ENCODE results near the gene ITGAL.
"Not testable (repeated sequence)": the region's sequence is repeated elsewhere in the genome, so short reads cannot be mapped to it uniquely, and the experiment has no call there.

ITGAL gene

DNA sequence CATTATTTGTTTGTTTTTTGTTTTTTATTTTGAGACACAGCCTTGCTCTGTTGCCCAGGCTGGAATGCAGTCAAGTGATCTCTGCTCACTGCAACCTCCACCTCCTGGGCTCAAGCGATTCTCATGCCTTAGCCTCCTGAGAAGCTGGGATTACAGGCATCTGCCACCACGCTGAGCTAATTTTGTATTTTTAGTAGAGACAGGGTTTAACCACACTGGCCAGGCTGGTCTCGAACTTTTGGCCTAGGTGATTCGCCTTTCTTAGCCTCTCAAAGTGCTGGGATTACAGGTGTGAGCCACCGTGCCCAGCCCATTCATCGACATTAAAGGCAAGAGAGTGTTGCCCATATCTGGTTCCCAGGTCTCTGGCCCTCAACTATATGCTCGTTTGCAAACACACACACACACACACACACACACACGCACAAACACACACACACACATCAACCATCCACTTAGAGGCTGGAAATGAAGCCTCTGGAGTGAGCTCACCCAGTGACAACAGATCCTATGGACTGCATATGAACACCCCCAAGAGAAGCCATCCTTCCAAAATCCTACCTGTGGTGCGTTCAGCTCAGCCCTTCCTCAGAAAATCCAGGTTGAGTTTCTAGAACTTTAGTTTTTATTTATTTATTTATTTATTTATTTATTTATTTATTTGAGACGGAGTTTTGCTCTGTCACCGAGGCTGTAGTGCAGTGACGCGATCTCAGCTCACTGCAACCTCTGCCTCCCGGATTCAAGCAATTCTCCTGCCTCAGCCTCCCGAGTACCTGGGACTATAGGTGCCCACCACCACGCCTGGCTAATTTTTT is 14.6 kb upstream of the ITGAL start:
- no peak for DNase-seq (ENCODE audit: low spot score)

DNA sequence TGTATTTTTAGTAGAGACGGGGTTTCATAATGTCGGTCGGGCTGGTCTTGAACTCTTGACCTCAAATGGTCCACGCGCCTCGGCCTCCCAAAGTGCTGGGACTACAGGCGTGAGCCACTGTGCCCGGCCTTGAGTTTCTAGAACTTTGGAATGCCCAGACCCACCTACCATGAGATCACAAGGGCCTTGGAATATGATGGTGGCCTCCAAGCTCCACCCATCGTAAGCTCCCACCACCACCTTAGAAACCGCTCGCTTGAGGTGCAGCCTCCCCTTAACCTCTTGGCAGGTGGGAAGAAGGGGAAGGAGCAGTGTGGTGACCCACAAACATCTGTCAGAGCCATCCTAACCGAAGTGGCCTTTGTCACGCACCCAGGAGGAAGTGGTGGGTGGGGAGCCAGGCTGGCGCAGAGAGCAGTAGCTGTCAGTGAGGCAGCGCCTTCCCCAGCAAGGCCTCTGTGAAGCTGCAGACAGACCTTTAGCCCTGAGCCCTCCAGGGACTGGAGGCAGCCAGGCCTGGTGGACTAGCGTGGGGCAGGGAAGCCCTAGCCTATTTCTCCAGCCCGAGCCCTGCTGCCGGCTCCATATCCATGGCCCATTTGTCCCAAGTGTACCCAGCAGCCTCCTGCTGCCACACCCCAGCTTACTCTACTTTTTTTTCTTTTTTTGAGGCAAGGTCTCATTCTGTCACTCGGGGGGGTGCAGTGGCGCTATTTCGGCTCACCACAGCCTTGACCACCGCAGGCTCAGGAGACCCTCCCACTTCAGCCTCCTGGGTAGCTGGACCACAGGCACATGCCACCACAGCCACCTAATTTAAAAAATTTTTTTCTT is 13.8 kb upstream of the ITGAL start:
- no peak for DNase-seq (ENCODE audit: low spot score)

DNA sequence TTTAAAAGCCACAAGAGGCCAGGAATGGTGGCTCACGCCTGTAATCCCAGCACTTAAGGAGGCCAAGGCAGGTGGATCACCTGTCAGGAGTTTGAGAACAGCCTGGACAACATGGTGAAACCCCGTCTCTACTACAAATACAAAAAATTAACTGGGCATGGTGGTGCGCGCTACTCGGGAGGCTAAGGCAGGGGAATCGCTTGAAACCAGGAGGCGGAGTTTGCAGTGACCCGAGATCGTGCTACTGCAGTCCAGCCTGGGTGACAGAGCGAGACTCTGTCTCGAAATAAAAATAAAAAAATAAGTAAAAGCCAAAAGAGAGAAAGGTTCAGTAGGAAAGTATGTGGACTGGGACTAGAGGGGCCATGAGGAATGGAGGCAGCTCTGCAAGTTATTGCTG is 13.1 kb upstream of the ITGAL start:
- no peak for DNase-seq (ENCODE audit: low spot score)

DNA sequence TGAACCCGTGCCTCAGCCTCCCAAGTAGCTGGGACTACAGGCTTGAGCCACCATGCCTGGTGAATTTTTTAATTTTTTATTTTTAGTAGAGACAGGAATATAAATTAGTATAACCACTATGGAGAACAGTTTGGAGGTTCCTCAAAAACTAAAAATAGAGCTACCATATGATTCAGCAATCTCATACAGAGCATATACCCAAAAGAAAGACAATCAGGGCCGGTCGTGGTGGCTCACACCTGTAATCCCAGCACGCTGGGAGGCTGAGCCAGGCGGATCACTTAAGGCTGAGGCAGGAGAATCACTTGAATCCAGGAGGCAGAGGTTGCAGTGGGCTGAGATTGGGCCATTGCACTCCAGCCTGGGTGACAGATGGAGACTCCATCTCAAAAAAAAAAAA is 11.1 kb upstream of the ITGAL start:
- not testable (repeated sequence) for DNase-seq (ENCODE audit: low spot score)

DNA sequence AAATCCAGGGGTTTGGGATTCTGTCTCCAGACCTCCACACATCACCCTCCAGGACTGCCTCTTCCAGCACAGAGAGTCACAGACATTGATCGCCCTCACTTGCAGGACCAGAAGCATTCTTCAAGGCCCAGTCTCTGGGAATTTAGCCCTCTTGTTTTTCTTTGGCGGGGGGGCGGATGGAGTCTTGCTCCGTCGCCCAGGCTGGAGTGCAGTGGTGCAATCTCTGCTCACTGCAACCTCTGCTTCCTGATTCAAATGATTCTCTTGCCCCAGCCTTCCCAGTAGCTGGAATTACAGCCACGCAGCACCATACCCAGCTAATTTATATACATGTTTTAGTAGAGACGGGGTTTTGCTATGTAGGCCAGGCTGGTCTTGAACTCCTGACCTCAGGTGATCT is 8.5 kb upstream of the ITGAL start:
- no peak for DNase-seq (ENCODE audit: low spot score)

DNA sequence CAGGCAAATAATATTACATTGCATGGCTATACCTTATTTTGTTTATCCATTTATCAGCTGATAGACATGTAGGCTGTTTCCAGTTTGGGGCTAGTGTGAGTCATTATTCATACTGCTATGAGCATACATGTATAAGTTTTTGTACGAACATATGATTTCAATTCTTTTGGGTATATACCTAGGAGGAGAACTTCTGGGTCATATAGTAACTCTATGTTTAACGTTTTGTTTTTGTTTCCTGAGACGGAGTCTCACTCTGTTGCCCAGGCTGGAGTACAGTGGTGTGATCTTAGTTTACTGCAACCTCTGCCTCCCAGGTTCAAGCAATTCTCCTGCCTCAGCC is 2.4 kb upstream of the ITGAL start:
- DNase-seq (ENCODE audit: low spot score) = no peak

DNA sequence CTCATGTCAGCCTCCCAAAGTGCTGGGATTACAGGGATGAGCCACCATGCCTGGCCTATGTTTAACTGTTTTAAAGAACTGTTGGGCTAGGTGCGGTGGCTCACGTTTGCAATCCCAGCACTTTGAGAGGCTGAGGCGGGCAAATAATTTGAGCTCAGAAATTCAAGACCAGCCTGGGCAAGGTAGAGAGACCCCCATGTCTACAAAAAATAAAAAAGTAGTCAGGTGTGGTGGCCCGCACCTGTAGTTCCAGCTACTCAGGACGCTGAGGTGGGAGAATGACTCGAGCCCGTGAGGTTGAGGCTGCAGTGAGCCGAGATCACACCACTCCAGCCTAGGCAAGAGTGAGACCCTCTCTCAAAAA is 1.9 kb upstream of the ITGAL start:
- DNase-seq (ENCODE audit: low spot score) = no peak

DNA sequence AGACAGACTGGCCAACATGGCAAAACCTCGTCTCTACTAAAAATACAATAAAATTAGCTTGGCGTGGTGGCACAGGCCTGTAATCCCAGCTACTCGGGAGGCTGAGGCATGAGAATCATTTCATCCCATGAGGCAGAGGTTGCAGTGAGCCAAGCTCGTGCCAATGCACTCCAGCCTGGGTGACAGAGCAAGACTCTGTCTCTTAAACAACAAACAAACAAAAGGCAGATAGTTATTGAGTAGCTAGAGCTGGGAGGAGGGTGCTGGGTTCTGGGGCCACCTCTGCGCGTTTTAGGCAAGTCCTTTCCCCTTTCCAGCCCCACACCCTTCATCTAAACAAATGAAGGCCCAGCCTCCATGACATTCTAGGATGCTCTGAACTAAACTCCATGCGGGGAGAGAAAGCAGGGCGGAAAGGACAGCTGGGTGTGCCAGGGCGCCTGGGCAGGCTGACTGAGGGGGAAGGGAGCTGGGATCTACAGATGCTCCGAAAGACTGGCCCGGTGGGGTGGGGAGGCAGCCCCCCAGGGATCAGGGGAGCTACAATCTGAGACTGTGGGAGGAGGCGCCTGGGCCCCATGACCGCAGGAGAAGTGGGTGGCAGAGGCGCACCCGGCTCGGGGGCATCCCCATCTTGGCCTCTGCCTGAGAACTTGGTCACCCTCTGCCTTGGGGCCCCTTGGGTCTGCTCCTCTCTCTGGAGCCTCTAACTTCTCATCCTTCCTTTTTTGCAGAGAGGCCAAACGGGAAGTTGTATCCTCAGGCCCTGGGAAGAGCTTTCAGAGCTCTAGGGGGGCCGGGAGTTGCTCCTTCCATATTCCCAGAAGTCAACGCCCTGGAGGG is 910 bp downstream of the ITGAL start:
- DNase-seq (ENCODE audit: low spot score) = no peak

DNA sequence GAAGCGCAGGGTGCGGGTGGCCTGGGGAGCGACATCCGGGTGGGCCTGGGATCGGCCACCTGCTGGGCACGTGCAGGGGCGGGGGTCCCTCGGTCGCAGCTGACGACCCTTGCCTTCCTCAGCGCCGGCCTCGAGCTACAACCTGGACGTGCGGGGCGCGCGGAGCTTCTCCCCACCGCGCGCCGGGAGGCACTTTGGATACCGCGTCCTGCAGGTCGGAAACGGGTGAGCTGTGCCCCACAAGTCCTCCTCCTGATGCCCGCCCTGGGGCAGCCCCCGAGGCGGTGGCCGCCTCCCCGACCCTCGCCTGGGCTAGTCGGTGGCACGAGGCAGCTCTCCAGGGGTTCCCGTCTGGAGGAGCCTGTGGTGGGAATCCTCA is 1.5 kb downstream of the ITGAL start:
- no peak for DNase-seq (ENCODE audit: low spot score)

DNA sequence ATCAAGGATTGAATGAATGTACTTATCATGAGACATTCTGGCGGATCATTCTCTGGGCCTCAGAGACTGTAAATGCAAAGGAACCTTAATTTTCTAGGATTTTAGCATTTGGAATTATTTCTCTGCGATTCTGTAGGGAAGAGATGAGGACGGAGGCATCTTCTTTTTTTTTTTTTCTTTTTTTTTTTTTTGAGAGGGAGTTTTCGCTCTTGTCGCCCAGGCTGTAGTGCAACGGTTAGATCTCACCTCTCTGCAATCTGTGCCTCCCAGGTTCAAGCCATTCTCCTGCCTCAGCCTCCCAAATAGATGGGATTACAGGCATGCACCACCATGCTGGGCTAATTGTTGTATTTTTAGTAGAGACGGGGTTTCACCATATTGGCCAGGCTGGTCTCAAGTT is 2.1 kb downstream of the ITGAL start:
- no peak for DNase-seq (ENCODE audit: low spot score)

DNA sequence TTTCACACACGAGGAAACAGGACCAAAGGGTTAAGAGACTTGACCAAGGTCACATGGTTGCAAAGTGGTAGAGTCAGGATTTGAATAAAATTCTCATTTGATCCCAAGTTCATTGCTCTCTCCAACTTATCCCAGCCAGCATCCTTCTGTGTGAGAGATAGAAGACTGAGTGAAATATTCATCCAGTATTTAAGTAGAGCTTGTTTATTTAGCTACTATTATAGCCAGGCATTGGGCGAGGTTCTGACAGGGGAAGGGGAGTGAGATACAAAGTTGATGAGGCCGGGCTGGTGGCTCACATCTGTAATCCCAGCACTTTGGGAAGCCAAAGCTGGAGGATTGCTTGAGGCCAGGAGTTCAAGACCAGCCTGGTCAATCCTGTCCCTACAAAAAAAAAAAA is 4.4 kb downstream of the ITGAL start:
- no peak for DNase-seq (ENCODE audit: low spot score)

DNA sequence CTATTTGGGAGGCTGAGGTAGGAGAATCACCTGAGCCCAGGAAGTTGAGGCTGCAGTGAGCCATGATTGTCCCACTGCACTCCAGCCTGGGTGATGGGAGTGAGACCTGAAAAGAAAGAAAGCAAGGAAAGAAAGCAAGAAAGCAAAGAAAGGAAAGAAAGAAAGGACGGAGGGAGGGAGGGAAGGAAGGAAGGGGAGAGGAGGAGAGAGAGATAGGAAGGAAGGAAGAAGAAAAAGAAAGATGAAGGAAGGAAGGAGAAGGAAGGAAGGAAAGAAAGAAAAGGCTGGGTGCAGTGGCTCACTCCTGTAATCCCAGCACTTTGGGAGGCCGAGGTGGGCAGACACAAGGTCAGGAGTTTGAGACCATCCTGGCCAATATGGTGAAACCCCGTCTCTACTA is 5.2 kb downstream of the ITGAL start:
- DNase-seq (ENCODE audit: low spot score) = not testable (repeated sequence)

DNA sequence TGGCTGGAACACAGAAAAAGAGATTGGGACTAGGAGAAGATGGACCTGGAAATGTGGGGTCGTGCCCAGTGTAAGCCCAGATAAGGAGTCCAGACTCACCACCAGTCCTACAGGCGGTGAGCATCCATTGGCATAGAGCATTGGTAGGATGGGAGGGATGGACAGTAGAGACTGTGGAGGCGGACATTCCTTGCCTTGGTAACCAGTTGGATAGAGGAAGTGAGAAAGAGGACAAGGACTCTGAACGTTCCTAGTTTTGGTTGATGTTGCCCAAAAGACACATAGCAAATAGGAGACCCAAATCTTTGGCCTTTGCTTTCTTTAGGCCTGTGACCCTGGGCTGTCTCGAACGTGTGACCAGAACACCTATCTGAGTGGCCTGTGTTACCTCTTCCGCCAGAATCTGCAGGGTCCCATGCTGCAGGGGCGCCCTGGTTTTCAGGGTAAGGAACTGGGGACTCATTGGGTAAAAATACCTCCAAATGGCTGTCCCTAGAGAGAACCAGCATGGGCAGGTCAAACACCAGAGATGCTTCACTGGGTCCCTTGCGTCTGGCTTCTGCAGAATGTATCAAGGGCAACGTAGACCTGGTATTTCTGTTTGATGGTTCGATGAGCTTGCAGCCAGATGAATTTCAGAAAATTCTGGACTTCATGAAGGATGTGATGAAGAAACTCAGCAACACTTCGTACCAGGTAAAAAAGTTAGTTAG is 6.4 kb downstream of the ITGAL start:
- DNase-seq (ENCODE audit: low spot score) = no peak

DNA sequence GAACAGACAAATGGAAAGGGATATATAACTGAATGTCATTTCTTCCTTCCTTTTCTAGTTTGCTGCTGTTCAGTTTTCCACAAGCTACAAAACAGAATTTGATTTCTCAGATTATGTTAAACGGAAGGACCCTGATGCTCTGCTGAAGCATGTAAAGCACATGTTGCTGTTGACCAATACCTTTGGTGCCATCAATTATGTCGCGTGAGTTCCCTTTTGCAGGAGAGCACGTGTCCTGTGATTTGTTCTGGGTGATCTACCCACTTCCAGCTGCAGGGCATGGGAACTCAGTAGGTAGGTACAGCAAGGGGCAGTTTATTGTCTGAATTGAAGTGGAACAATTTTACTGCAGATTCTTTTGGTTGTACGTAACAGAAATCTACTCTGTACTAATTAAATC is 8.8 kb downstream of the ITGAL start:
- no peak for DNase-seq (ENCODE audit: low spot score)

DNA sequence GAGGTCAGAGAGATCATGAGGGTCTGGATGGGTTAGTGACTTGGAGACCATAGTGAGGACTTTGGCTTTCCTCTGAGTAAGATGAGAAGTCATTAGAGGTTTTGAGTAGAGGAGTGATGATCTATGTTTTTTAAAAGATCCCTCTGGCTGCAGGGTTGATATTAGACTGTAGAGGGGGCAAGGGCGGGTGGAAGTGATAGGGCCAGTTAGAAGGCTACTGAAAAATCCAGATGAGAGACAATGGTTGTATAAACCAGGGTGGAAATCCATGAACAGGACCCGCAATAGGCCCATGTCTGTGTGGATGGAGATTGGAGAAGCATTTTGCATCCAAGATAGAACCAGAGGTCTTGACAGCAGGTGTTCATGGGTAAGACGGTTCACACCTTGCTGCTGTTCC is 9.8 kb downstream of the ITGAL start:
- DNase-seq (ENCODE audit: low spot score) = no peak

DNA sequence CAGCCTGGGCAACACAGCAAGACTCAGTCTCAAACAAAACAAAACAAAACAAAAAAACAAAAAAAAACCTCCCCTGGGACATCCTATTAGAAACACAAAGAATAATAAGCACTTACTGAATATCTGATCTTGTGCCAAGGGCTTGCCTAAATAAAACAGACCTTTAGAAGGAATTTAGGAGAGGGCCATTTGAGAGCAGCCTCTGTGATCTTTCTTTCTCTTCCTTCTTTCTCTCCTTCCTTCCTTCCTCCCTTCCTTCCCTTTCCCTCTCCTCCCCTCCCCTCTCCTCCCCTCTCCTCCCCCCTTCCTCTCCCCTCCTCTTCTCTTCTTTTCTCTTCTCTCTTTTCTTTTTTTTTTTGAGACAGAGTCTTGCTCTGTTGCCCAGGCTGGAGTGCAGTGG is 12.3 kb downstream of the ITGAL start:
- DNase-seq (ENCODE audit: low spot score) = no peak

DNA sequence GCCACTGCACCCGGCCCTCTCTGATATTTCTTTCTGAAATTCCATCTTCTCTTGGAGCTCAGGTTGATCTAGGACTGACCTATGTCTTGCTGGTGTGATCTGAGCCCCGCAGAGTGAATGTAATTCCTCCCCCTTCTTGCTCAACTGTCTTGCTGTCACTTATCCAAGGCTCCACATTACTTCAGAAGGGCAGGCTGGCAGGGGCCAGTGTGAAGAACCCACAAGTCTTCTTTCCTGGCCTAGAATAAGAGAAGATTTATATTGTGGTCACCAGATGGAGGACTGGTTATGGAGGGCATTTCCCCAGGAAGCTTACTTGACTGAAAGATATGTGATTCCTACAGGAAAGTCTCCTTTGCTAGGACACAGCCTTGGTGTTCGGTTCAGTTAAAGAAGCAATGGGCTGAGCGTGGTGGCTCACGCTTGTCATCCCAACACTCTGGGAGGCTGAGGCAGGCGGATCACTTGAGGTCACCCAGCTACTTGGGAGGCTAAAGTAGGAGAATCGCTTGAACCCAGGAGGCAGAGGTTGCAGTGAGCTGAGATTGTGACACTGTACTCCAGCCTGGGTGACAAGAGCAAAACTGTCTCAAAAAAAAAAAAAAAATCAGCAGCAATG is 13.4 kb downstream of the ITGAL start:
- no peak for DNase-seq (ENCODE audit: low spot score)

DNA sequence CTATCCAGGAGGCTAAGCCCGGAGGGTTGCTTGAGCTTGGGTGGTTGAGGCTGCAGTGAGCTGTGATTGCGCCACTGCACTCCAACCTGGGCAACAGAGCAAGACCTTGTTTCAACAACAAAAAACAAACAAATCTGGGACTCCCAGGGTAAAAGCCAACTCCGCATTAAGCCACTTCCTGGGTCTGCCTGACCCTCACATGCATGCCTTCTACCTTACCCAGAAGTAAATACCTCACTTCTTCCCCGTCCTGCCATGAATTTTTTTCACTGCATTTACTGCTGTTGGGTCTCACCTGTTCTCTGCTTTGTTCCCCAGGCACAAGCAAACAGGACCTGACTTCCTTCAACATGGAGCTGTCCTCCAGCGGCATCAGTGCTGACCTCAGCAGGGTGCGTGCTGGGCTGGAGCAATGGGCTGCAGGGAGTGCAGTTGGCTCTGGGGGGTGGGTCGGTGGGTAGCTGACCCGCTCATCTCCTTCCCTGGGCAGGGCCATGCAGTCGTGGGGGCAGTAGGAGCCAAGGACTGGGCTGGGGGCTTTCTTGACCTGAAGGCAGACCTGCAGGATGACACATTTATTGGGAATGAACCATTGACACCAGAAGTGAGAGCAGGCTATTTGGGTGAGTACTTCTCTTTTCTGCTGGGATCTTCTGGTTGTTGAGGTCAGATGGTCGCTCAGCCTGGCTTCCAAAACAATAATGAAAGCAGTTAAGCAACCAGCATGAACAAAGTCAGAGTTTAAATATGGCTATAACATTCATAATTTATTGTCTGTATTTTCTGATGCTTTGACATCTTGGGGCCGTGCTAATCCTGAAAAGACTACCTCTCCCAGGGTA is 16.4 kb downstream of the ITGAL start:
- DNase-seq (ENCODE audit: low spot score) = no peak

DNA sequence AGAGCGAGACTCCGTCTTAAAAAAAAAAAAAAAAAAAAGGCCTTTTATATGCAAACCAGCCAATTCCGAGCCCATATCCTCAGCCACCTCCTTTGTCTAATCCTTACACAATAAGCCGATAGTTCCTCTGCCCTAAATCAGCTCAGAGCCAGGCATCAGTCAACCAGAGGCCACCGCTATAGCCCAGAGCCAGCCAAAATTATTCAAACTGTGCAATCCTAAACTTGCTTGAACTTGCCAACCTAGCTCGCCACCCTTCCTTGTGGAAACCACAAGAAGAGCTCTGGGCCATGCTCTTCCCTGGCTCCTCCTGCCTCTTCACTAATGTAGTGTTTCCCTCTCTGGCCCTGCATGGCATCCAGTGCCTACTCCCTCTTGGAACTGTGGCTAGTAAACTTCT is 17.7 kb downstream of the ITGAL start:
- no peak for DNase-seq (ENCODE audit: low spot score)

DNA sequence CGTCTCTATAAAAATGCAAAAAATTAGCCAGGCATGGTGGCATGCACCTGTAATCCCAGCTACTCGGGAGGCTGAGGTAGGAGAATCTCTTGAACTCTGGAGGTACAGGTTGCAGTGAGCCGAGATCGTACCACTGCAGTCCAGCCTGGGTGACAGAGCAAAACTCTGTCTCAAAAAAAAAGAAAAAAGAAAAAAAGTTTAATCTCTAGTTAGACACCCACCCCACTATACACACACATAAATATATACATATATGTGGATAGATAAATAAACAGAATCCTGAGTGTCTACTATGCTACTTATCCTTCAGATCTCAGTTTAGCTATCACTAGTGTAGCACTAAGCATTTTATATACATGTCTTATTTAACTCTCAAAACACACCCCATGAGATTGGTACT is 18.7 kb downstream of the ITGAL start:
- DNase-seq (ENCODE audit: low spot score) = no peak

Data from RKO (cell line).